Stimulated activated naive CD8-positive, alpha-beta T cell treated with anti-CD3 and anti-CD28 coated beads, Interleukin-15, amount 100 ng/mL, for 72 hours (primary cell): Measurements from ENCODE around the gene CAPN12.
"Not testable (repeated sequence)": the region's sequence is repeated elsewhere in the genome, so short reads cannot be mapped to it uniquely, and the experiment has no call there.

Source experiments
- ATAC-seq: fragments of 150-1000 bp; cut with Tn5 transposase; 2 replicates; pipeline ENCODE4 v1.10.0; 2021; ENCODE audit warnings: mild to moderate bottlenecking, moderate library complexity
- DNase-seq, 2 donors: peaks; one replicate each; pipeline ENCODE4 v3.0.0; 2021 to 2022
- H3K27ac Mint-ChIP-seq, 2 donors: one replicate each; pipeline ENCODE4 v1.8.0; 2022; ENCODE audit warnings: mild to moderate bottlenecking in 2 of 2, mixed read lengths in 2 of 2, moderate library complexity in 2 of 2
- H3K27me3 Mint-ChIP-seq: one replicate; pipeline ENCODE4 v1.8.0; 2022; ENCODE audit warnings: mixed read lengths
- H3K4me1 Mint-ChIP-seq: one replicate; pipeline ENCODE4 v1.8.0; 2022; ENCODE audit warnings: mild to moderate bottlenecking, mixed read lengths
- H3K4me3 Mint-ChIP-seq, 2 donors: one replicate each; pipeline ENCODE4 v1.8.0; 2022; ENCODE audit warnings: mild to moderate bottlenecking in 2 of 2, mixed read lengths in 2 of 2, moderate library complexity in 1 of 2
- H3K9me3 Mint-ChIP-seq, 2 donors: one replicate each; pipeline ENCODE4 v1.8.0; 2022; ENCODE audit warnings: mixed read lengths in 2 of 2

Gene CAPN12

DNA sequence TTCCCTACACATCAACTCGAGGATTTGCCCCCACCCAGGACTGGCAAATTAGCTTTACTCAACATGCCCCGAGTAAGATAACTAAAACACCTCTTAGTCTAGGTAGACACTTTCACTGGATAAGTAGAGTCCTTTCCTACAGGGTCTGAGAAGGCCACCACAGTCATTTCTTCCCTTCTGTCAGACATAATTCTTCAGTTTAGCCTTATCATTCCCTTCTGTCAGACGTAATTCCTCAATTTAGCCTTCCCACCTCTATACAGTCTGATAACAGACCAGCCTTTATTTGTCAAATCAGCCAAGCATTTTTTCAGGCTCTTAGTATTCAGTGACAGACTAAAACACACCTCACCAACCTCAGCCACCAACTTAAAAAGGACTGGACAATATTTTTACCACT is 9.5 kb upstream of the CAPN12 start:
- not testable (repeated sequence) for H3K27ac Mint-ChIP-seq, ATAC-seq, H3K9me3 Mint-ChIP-seq, H3K4me3 Mint-ChIP-seq, H3K4me1 Mint-ChIP-seq, DNase-seq
- H3K27me3 Mint-ChIP-seq = peaks cover 12% of the 10 kb centered on the region

DNA sequence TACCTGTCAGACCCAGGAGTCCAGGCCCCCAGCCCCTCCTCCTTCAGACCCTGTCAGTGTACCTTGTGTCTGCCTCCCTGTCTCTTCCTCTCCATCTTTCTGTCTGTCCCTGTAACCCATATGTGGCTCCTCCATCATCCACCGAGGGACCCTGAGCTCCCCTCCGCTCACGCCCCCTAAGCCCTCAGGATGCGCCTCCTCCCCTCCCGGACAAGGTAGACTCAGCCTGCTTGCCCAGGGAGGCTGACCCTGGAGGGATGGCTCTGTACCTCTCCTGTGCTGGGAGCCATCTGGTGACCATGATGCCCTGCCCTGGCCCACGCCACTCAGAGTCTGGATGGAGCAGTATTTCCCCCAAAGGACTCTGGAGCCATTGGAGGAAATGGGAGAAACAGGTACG is 1.0 kb upstream of the CAPN12 start:
- H3K4me3 Mint-ChIP-seq = no peak overlapping the region
- DNase-seq (no peak), ATAC-seq (no peak)
- peaks cover 3% of the 10 kb centered on the region for H3K27me3 Mint-ChIP-seq
- no peaks in the 10 kb centered on the region for H3K9me3 Mint-ChIP-seq
- H3K27ac Mint-ChIP-seq = no peak overlapping the region
- no peaks in the 10 kb centered on the region for H3K4me1 Mint-ChIP-seq

DNA sequence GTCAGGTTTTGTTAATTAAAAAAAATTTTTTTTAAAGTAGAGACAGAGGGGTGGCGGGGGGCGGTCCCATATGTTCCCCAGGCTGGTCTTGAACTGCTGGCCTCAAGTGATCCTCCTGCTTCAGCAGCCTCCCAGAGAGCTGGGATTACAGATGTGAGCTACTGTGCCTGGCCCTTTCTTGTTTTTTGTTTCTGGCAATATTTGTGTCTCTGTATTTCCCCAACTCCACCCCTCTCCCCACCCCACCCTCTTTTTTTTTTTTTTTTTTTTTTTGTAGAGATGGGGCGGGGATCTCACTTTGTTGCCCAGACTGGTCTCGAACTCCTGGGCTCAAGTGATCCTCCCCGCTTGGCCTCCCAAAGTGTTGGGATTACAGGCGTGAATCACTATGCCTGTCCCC is 600 bp upstream of the CAPN12 start:
- no peak for ATAC-seq
- Mint-ChIP-seq H3K9me3 (no peaks in the 10 kb centered on the region), H3K27me3 (no peaks in the 10 kb centered on the region), H3K4me3 (no peak overlapping the region), H3K27ac (no peak overlapping the region), H3K4me1 (peaks cover 3% of the 10 kb centered on the region)
- no peak for DNase-seq

DNA sequence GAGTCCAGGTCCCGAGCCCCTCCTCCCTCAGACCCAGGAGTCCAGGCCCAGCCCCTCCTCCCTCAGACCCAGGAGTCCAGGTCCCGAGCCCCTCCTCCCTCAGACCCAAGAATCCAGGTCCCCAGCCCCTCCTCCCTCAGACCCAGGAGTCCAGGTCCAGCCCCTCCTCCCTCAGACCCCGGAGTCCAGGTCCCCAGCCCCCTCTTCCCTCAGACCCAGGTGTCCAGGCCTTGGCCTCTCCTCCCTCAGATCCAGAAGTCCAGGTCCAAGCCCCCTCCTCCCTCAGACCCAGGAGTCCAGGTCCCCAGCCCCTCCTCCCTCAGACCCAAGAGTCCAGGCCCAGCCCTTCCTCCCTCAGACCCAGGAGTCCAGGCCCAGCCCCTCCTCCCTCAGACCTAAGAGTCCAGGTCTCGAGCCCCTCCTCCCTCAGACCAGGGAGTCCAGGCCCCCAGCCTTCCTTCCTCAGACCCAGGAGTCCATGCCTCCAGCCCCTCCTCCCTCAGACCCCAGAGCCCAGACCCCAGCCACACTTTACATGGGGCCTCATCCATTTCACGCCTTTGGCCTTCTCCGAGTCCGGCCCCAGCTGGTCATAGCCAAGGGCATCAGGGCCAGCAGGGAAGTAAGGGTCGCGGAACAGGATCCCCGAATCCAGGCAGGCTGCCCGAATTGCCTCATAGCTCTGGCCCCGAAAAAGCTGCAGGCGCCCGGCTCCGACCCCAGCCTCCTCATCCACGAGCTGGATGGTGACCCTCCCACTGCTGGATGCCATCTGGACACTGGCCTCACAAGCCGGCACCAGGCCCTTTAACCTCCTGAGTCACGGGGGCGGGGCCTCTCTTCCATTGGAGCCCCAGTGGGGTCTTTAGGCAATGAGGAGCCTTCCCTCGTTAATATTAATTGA is 628 bp downstream of the CAPN12 start:
- Mint-ChIP-seq H3K4me1 (peaks cover 14% of the 10 kb centered on the region), H3K27ac (peak overlapping the region in 1 of 2 donors; percentile 95), H3K9me3 (no peaks in the 10 kb centered on the region), H3K27me3 (no peaks in the 10 kb centered on the region), H3K4me3 (no peak overlapping the region)
- no peak for ATAC-seq
- no peak for DNase-seq

DNA sequence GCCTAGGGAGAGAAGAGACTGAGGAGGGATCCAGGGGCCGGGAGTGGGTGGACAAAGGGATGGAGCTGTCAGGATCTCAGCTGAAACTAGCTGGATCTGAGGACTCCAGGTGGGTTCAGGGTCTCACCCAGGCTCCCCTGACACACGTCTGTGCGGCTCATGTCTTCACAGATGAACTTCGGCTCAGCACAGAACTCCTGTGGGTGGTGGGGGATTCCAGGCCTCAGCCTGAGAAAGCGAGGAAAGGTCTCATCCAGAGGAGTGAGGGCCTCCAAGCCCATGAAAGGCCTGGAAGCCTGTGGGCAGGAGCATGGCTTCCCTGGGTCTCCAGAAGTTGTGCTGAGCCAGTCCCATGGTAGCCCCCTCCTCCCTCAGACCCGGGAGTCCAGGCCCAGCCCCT is 1.4 kb downstream of the CAPN12 start:
- no peak overlapping the region for H3K27ac Mint-ChIP-seq

DNA sequence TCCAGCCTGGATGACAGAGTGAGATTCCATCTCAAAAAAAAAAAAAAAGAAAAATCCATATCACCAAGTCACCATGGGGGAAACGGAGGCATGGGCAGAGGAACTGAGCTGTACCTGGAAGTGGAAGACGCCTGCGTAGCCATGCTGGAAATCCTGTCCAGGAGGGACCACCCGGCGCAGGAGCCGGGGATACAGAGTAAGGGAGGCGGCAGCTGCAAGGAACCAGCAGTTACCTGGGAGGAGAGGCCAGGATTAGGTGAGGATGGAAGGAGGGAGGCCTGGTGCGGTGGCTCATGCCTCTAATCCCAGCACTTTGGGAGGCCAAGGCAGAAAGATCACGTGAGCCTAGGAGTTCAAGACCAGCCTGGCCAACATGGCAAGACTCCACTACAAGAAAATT is 2.0 kb downstream of the CAPN12 start:
- DNase-seq (no peak), ATAC-seq (no peak)
- Mint-ChIP-seq H3K27me3 (peaks cover 8% of the 10 kb centered on the region), H3K27ac (no peak overlapping the region), H3K4me1 (peaks cover 21% of the 10 kb centered on the region), H3K9me3 (no peaks in the 10 kb centered on the region), H3K4me3 (no peak overlapping the region)

More for the DNA sequence above, 1.4 kb downstream of the CAPN12 start:
- Mint-ChIP-seq H3K27me3 (peaks cover 2% of the 10 kb centered on the region), H3K9me3 (no peaks in the 10 kb centered on the region), H3K4me1 (peaks cover 16% of the 10 kb centered on the region), H3K4me3 (no peak overlapping the region)
- no peak for ATAC-seq
- DNase-seq = no peak

DNA sequence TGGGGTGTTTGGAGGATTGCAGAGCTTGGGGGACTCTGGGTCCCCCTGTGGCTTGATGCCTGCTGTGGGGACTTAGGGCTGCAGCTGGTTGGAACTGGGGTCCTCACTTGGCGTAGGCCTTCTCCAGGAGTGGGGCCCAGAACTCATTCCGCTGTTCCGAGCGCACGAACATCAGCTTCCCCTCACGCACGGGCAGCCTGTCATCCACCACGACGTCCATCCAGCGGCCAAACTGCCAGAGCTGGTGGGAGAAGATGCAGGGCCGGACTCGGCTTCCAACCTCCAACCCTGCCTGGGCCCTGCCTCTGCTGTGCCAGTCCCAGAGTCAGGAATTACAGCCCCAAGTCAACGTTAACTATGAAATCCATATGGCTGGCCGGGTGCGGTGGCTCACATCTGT is 2.6 kb downstream of the CAPN12 start:
- Mint-ChIP-seq H3K4me3 (no peak overlapping the region), H3K27me3 (peaks cover 9% of the 10 kb centered on the region), H3K9me3 (no peaks in the 10 kb centered on the region), H3K27ac (no peak overlapping the region), H3K4me1 (peaks cover 23% of the 10 kb centered on the region)
- DNase-seq = no peak
- ATAC-seq = no peak

DNA sequence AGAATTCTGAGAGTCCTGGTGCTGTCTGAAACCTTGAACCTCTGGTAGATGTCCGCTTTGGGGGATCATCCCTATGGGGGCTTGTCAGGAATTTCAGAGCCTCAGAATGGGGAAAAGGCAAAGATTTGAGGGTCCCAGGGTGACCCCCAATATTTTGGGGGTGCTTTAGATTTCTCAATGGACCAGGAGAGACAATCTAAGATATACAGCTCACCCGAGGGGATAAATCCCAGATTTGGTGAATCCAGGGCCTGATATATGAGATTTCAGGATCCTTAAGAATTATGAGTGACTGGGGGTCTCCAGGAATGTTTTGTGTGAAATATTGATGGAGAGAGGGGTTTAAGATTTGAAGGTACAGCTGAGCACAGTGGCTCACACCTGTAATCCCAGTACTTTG is 3.3 kb downstream of the CAPN12 start:
- Mint-ChIP-seq H3K27ac (no peak overlapping the region), H3K4me1 (peaks cover 28% of the 10 kb centered on the region), H3K27me3 (peaks cover 14% of the 10 kb centered on the region), H3K4me3 (no peak overlapping the region), H3K9me3 (no peaks in the 10 kb centered on the region)
- ATAC-seq (no peak), DNase-seq (no peak)

DNA sequence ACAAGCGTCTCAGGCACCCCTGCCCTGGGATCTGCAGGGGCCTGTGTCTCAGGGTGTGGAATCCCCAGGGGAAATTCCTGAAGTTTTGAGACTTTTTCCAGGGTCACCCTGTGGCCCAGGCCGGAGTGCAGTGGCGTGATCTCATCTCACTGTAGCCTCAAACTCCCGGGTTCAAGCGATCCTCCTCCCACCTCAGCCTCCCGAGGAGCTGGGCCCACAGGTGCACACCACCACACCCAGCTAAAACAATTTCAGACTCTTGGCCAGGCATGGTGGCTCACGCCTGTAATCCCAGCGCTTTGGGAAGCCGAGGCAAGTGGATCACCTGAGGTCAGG is 4.0 kb downstream of the CAPN12 start:
- H3K27me3 Mint-ChIP-seq = peaks cover 14% of the 10 kb centered on the region
- H3K27ac Mint-ChIP-seq = no peak overlapping the region
- H3K4me1 Mint-ChIP-seq = peaks cover 30% of the 10 kb centered on the region

DNA sequence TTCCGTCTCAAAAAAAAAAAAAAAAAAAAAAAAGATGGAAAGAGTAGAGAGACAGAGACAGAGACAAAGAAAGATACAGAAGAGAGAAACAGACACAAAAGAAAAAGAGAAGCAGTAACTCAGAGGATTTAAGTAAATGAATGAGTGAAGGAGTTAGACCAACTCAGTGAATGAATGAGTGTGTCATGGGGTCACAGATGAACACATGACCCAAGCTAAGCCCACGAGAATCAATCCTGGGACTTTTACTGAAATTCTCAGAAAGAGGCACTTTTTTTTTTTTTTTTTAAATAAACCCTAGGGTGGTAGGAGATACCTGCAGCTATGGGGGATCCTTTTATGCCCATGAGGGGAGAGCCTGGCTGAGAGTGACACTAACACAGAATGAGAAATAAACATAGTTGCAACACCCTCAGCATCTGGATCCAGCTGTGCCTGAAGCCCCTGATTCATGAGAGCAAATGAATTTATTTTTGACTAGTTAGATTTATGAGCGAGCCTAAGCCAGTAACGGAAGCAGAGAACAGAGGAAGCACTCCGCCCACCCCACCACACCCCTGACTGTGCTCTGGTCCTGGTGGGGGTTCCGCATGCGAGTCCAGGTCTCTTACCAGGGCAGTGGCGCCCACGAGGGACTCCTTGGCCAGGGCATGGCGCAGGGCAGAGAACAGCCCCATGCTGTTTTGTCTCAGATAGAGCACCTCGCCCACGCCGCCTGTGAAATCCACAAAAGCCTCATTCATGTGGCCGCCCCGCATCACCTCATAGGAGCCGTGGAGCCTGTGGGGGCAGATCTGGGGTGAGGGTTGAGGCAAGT is 4.6 kb downstream of the CAPN12 start:
- no peak overlapping the region for H3K27ac Mint-ChIP-seq
- H3K4me1 Mint-ChIP-seq = peaks cover 36% of the 10 kb centered on the region
- no peaks in the 10 kb centered on the region for H3K9me3 Mint-ChIP-seq
- peak overlapping the region in 1 of 2 donors; percentile 22 for H3K4me3 Mint-ChIP-seq
- ATAC-seq (peak; percentile 32), DNase-seq (no peak)
- peaks cover 14% of the 10 kb centered on the region for H3K27me3 Mint-ChIP-seq

More for the DNA sequence above, 4.0 kb downstream of the CAPN12 start:
- no peak overlapping the region for H3K4me3 Mint-ChIP-seq
- ATAC-seq = no peak
- DNase-seq = no peak
- H3K9me3 Mint-ChIP-seq = no peaks in the 10 kb centered on the region

DNA sequence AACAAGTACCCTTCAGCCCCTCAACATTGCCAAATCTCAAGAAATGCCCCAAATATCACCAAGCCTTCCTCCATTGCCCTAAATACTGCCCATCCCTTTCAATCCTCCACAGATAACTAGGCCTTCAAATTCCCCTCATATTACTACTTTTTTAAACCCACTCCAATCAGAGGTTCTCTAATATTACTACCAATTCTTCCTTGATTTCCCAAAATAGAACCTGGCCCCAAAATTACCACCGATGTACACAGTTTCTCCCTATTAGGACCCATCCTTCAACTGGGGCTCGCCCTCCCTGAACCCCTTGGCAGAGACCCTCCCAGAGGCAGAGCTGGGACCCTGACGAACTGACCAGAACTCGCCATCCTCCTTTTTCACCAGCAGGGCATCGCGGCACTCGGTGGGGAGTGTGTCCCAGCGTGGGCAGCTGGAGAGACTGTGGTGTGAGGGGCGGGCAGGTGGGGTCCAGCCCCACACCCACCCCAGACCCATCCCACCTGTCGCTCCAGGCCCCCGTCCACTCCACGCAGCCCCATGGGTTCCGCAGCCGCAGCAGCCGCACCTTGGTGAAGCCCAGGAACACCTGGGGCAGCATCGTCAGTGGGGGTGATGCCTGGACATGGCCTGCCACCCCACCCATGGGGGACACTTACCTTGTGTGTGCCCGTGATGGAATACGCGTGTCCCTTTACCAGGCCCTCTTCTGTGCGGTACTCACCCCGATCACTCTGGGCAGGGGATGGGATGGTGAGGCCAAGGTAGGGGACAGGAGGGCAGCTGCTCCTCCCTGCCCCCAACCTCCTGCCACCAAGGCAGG is 6.1 kb downstream of the CAPN12 start:
- H3K27ac Mint-ChIP-seq = peak overlapping the region in 1 of 2 donors; percentile 2
- ATAC-seq = no peak
- peak overlapping the region; percentile 36 to 75 for H3K4me3 Mint-ChIP-seq
- H3K9me3 Mint-ChIP-seq = no peaks in the 10 kb centered on the region
- peaks cover 14% of the 10 kb centered on the region for H3K27me3 Mint-ChIP-seq
- DNase-seq = no peak
- H3K4me1 Mint-ChIP-seq = peaks cover 51% of the 10 kb centered on the region

DNA sequence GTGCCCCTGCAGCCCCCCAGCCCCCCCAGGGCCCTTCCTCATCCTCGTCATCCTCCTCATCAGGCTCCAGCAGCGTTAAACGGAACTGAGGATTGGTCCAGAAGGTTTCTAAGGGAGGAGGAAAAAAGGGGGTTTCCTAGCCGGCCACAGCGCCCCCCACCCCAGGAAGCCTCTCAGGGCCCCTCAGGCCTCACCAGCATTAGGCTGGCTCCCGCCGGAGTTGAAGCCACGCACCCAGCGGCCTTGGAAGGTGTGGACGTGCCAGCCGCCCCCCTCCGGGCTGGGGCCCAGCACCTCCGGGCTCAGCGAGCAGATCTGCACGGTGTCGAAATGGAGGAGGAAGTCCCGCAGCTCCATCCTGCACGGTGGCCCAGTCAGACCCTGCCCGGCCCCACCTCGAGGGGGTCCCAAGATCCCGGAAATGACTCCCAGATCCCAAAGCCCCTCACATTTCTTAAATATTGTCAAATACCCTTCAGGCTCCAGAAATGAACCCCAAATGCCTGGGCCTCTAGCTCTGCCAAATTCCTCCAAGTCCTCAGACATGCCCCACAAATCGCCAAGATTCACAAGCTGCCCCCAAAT is 6.9 kb downstream of the CAPN12 start:
- Mint-ChIP-seq H3K9me3 (no peaks in the 10 kb centered on the region), H3K27ac (peak overlapping the region in 1 of 2 donors; percentile 2), H3K4me1 (peaks cover 51% of the 10 kb centered on the region), H3K27me3 (peaks cover 14% of the 10 kb centered on the region), H3K4me3 (peak overlapping the region; percentile 36 to 79)
- no peak for ATAC-seq
- no peak for DNase-seq

DNA sequence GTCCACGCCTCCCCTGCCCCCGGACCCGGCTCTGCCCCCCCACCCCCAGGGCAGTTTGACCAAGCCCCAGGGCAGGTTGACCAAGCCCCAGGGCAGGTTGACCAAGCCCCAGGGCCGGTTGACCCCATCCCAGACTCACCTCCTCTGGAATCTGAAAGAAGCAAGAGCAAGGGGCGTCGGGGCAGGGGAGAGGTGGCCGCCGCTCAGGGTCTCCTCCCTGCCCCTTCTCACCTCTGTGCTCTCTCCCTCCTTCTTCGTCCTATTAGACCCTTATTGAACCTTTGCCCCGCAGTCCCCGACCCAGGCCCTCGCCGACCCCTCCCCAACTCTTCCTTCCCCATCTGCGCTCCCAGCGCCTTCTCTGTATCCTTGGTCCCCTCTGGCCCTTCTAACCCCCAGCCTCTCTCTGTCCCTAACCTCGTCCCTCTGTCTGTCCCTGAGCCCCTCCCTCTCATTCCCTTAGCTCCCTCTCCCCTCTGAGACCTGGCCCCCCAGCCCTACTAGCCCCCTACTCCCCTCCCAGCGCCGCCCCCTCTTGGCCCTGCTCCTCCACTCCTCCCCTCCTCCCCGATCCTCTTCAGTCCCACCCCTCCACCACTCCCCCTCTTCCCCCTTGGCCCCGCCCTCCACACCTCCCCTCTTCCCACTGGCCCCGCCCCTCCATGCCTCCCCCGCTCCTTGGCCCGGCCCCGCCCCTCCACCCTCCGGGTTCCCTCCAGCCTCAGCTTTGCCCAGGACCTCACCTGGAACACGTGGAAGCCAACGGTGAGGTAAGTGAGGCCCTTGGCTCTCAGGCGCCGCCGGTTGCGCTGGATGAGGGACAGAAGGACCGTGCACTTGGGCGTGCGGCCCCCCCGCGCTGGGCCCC is 7.6 kb downstream of the CAPN12 start:
- Mint-ChIP-seq H3K9me3 (no peaks in the 10 kb centered on the region), H3K27ac (no peak overlapping the region), H3K4me1 (peaks cover 51% of the 10 kb centered on the region), H3K4me3 (peak overlapping the region; percentile 76 to 79), H3K27me3 (peaks cover 14% of the 10 kb centered on the region)
- ATAC-seq (peak; percentile 1), DNase-seq (peak; percentile 36 to 57)

DNA sequence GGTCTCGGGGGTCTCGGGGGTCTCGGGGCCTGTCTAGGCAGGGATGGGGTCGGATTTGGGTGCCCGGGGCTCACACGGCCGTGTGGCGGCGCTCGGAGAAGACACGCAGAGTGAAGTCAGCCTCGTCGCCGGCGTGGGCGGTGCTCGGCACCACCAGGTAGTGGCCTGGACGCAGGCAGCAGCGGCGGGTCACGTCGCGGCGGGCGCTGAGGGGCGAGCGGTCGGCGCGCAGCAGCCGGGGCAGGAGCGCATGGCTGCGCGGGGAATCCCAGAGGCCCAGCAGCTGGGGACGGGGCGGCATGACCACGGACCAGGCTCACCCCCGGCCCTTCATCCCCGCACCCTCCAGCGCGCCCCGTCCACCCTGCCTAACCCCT is 8.2 kb downstream of the CAPN12 start:
- H3K4me3 Mint-ChIP-seq = peak overlapping the region; percentile 76 to 79
- H3K9me3 Mint-ChIP-seq = no peaks in the 10 kb centered on the region
- DNase-seq (peak; percentile 61 to 66), ATAC-seq (peak; percentile 47)
- H3K27ac Mint-ChIP-seq = no peak overlapping the region
- peaks cover 51% of the 10 kb centered on the region for H3K4me1 Mint-ChIP-seq
- peaks cover 14% of the 10 kb centered on the region for H3K27me3 Mint-ChIP-seq
